K562 (cell line): ENCODE results near the gene KCTD11. TPM values are rescaled to one million over a fixed set of nuclear protein-coding genes. Genes with fewer than 3 reads are reported as not detected.

Experiments used
- ATF1 ChIP-seq, 2 experiments: fragments of 450-650 bp in 1 of 2; IDR thresholded peaks; 2 replicates each; pipeline ENCODE4 v1.6.1; 2016; ENCODE audit warnings: missing compliant biosample characterization in 1 of 2, missing genetic modification characterization in 1 of 2
- ATF7 ChIP-seq: fragments of 450-650 bp; IDR thresholded peaks from 2 replicates; pipeline ENCODE4 v1.7.1; 2014; ENCODE audit warnings: mild to moderate bottlenecking, moderate library complexity
- CTCFL ChIP-seq: IDR thresholded peaks from 2 replicates; pipeline ENCODE4 v1.6.1; 2011; ENCODE audit warnings: borderline replicate concordance, low read depth, mild to moderate bottlenecking, moderate library complexity, low read length; ENCODE audit not compliant: insufficient read depth, poor library complexity, severe bottlenecking
- ETS2 ChIP-seq: IDR thresholded peaks from 2 replicates; pipeline ENCODE4 v1.6.1; 2016; ENCODE audit warnings: borderline replicate concordance, missing genetic modification characterization, mild to moderate bottlenecking, moderate library complexity, missing compliant biosample characterization; ENCODE audit not compliant: poor library complexity, severe bottlenecking
- KHSRP ChIP-seq: fragments of 450-650 bp; IDR thresholded peaks from 2 replicates; pipeline ENCODE4 v1.6.1; 2017
- MYBL2 ChIP-seq, 2 experiments: fragments of 450-650 bp in 1 of 2; sonication (generic) in 1 of 2; formaldehyde crosslinking in 1 of 2; IDR thresholded peaks; 2 replicates each; pipeline versions ENCODE4 v1.6.1 to v1.8.1; 2017 to 2022; ENCODE audit warnings: borderline replicate concordance in 1 of 2, inconsistent platforms in 1 of 2, low read depth in 1 of 2, mild to moderate bottlenecking in 1 of 2, missing genetic modification reagents in 1 of 2, moderate library complexity in 1 of 2
- PHF8 ChIP-seq: fragments of 200-600 bp; sonication (generic); IDR thresholded peaks from 2 replicates; pipeline ENCODE4 v1.6.1; 2012; ENCODE audit warnings: mixed run types, mild to moderate bottlenecking, inconsistent platforms, low read length, moderate library complexity, borderline replicate concordance
- ZBTB7A ChIP-seq: IDR thresholded peaks from 2 replicates; pipeline ENCODE4 v1.6.1; 2011; ENCODE audit warnings: low read depth, mild to moderate bottlenecking, low read length, moderate library complexity, borderline replicate concordance; ENCODE audit not compliant: control insufficient read depth
- ZFX ChIP-seq: sonication (generic); formaldehyde crosslinking; IDR thresholded peaks from 2 replicates; pipeline ENCODE4 v1.8.0; 2022; ENCODE audit warnings: mild to moderate bottlenecking, missing genetic modification reagents, moderate library complexity
- ZNF408 ChIP-seq: fragments of 250-450 bp; sonication (Bioruptor Pico); IDR thresholded peaks from 2 replicates; pipeline ENCODE4 v1.4.0; 2020; ENCODE audit warnings: low read depth, mild to moderate bottlenecking, moderate library complexity
- polyA plus RNA-seq, 8 experiments: library from polyadenylated mRNA; depleted of rRNA in 4 of 8; stranded (reverse) in 5 of 8; unstranded in 3 of 8; fragments of >200 nt; fragmentation: Nextera tagmentation in 2 of 8; fragmentation: Illumina TruSeq in 1 of 8; extraction: Ambion mirVana in 2 of 8; extraction: Trizol in 1 of 8; gene quantifications; 2 replicates each; pipeline versions ENCODE4 v1.2.1 to v1.2.3, GENCODE V29; 2011 to 2014; ENCODE audit warnings: inconsistent platforms in 1 of 8, missing spikeins in 1 of 8
- total RNA-seq, 7 experiments: library from RNA; depleted of rRNA in 6 of 7; stranded (reverse); fragments of >200 nt in 6 of 7; fragmentation: Illumina TruSeq in 2 of 7; extraction: Trizol in 2 of 7; gene quantifications; 2 replicates each; pipeline versions ENCODE4 v1.2.1 to v1.2.3, GENCODE V29; 2011 to 2021; ENCODE audit warnings: low replicate concordance in 1 of 7
- TF ChIP-seq, protein P1 (sequence below): fragments of 450-650 bp; IDR thresholded peaks from 2 replicates; pipeline ENCODE4 v1.6.1; 2016; ENCODE audit warnings: borderline replicate concordance
- TF ChIP-seq, protein P2 (sequence below): fragments of 250-450 bp; sonication (Bioruptor Pico); IDR thresholded peaks from 2 replicates; pipeline ENCODE4 v1.6.1; 2021; ENCODE audit warnings: mild to moderate bottlenecking
- TF ChIP-seq, protein P3 (sequence below), 2 experiments: fragments of 450-650 bp; conservative IDR thresholded peaks; 2 replicates each; pipeline ENCODE4 v1.6.1; 2017; ENCODE audit warnings: mild to moderate bottlenecking in 2 of 2, moderate library complexity in 2 of 2
- TF ChIP-seq, protein P4 (sequence below), 2 experiments: IDR thresholded peaks; 2 replicates each; pipeline ENCODE4 v1.6.1; 2012; ENCODE audit warnings: improper control_type of control experiment in 2 of 2, low read depth in 2 of 2, low read length in 2 of 2, borderline replicate concordance in 1 of 2

Gene KCTD11
- total and polyA plus RNA-seq, 9 of the 15 experiments (the other 6 are each of a cell fraction or from before 2014, with no cell fraction given) = 0.01 to 3.2 (median 2.5) TPM; not detected in 1

DNA sequence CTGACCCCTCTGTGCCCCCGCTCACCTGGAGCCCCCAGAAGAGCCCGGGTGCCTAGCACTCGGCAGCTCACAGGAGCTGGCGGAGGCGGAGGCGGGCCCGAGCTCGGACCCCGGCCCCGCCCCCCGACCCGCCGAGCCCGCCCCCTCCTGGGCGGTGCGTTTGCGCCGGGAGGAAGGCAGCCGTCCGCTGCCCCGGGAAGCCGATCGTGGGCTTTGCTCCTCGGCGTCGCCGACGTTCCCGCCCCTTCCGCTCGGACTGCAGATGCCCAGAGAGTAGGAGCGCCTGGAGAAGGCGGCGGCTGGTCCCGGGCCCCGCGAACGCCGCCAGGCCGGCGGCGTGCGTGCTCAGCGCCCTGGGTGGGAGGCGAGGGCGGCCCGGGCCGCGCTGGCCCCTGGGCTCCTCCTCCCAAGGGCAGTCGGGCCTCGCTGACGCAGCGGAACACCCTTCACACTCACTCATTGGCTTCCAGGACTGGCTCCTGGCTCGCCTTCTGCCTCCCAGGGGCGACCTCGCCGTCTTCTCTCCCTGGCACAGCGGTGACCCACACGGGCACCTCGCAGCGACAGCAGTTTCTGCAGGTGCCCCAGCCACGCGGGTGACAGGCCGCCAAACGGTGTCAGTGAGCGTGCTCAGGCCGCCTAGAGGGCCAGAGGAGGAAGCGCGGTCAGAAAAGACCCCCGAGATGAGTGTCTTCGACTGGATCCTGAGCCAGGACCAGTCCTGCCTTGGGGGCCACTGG, 42.7 kb downstream of the KCTD11 start, which contains the start of gene PLSCR3 (continued):
- TF ChIP-seq, protein P1, sequence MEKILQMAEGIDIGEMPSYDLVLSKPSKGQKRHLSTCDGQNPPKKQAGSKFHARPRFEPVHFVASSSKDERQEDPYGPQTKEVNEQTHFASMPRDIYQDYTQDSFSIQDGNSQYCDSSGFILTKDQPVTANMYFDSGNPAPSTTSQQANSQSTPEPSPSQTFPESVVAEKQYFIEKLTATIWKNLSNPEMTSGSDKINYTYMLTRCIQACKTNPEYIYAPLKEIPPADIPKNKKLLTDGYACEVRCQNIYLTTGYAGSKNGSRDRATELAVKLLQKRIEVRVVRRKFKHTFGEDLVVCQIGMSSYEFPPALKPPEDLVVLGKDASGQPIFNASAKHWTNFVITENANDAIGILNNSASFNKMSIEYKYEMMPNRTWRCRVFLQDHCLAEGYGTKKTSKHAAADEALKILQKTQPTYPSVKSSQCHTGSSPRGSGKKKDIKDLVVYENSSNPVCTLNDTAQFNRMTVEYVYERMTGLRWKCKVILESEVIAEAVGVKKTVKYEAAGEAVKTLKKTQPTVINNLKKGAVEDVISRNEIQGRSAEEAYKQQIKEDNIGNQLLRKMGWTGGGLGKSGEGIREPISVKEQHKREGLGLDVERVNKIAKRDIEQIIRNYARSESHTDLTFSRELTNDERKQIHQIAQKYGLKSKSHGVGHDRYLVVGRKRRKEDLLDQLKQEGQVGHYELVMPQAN = peak; percentile 55; the same call in 1 of the 2 replicates
- TF ChIP-seq, protein P2, sequence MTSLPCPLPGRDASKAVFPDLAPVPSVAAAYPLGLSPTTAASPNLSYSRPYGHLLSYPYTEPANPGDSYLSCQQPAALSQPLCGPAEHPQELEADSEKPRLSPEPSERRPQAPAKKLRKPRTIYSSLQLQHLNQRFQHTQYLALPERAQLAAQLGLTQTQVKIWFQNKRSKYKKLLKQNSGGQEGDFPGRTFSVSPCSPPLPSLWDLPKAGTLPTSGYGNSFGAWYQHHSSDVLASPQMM = no peak
- TF ChIP-seq ZBTB7A = peak; percentile 87
- no peak for TF ChIP-seq ATF1 (CRISPR knock-in tag; IDR thresholded peaks at IDR 0.05)
- peak; percentile 50 for TF ChIP-seq ATF1 (tag; IDR thresholded peaks at IDR 0.05)
- peak; percentile 17; the same call in 1 of the 2 replicates for TF ChIP-seq ATF7
- peak; percentile 84; the same call in 1 of the 2 replicates for TF ChIP-seq PHF8
- no peak for TF ChIP-seq ETS2
- no peak for TF ChIP-seq MYBL2 (IDR thresholded peaks at IDR 0.05; ENCODE audit: low read depth)
- no peak for TF ChIP-seq MYBL2 (CRISPR knock-in tag; IDR thresholded peaks at IDR 0.05; ENCODE audit: borderline replicate concordance)
- no peak for TF ChIP-seq ZNF408
- TF ChIP-seq, protein P3, sequence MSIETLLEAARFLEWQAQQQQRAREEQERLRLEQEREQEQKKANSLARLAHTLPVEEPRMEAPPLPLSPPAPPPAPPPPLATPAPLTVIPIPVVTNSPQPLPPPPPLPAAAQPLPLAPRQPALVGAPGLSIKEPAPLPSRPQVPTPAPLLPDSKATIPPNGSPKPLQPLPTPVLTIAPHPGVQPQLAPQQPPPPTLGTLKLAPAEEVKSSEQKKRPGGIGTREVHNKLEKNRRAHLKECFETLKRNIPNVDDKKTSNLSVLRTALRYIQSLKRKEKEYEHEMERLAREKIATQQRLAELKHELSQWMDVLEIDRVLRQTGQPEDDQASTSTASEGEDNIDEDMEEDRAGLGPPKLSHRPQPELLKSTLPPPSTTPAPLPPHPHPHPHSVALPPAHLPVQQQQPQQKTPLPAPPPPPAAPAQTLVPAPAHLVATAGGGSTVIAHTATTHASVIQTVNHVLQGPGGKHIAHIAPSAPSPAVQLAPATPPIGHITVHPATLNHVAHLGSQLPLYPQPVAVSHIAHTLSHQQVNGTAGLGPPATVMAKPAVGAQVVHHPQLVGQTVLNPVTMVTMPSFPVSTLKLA (conservative IDR thresholded peaks at IDR 0.05) = peak; percentile 34 to 55; a peak in 2 of 4 replicates
- peak; percentile 67 for TF ChIP-seq ZFX (CRISPR knock-in tag)
- no peak for TF ChIP-seq KHSRP
- TF ChIP-seq, protein P4, sequence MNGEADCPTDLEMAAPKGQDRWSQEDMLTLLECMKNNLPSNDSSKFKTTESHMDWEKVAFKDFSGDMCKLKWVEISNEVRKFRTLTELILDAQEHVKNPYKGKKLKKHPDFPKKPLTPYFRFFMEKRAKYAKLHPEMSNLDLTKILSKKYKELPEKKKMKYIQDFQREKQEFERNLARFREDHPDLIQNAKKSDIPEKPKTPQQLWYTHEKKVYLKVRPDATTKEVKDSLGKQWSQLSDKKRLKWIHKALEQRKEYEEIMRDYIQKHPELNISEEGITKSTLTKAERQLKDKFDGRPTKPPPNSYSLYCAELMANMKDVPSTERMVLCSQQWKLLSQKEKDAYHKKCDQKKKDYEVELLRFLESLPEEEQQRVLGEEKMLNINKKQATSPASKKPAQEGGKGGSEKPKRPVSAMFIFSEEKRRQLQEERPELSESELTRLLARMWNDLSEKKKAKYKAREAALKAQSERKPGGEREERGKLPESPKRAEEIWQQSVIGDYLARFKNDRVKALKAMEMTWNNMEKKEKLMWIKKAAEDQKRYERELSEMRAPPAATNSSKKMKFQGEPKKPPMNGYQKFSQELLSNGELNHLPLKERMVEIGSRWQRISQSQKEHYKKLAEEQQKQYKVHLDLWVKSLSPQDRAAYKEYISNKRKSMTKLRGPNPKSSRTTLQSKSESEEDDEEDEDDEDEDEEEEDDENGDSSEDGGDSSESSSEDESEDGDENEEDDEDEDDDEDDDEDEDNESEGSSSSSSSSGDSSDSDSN (IDR thresholded peaks at IDR 0.05; ENCODE audit: borderline replicate concordance in 1 of 2, low read depth in 2 of 2, low read length in 2 of 2) = peak in 1 of 2 experiments; percentile 57; a peak in 2 of 4 replicates
- TF ChIP-seq CTCFL = peak; percentile 64
